CD4-positive, alpha-beta T cell treated with Interleukin-6 at 100 ng/mL for 8 hours (primary cell): ENCODE measurements around the gene DEFB132.

Source experiments
- DNase-seq: peaks from one replicate; pipeline ENCODE4 v3.0.0-alpha.2; 2020; ENCODE audit warnings: mixed read lengths, low spot score

The DEFB132 gene

DNA sequence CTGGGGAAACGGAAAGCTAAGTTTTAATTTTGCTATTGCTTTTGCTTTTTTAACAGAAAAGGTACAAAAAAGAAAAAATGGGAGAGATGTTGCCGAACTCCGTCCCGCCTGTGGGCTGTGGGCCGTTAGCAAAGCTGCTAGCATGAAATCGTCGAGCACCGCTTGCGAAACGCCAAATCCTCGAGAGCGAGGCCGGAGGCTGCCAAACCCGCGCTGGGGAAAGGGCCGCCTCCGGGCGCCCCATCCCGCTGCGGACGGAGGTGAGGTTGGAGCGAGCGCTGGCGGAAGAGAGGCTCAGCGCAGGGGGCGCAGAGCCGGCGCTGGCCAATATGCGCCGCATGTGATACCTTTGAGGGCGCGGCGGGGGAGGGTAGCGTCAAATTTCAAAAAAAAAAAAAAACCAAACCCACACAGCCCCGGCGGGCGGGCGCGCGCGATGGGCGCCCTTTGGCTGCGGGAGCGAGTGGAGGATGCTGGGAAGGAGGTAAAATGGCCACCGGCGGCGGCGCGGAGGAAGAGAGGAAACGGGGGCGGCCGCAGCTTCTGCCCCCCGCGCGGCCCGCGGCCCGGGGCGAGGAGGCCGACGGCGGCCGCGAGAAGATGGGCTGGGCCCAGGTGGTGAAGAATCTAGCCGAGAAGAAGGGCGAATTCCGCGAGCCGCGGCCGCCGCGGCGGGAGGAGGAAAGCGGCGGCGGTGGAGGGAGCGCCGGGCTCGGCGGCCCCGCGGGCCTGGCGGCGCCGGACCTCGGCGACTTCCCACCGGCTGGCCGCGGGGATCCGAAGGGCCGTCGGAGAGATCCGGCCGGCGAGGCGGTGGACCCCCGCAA is 39.8 kb downstream of the DEFB132 start, which contains the start of gene ZCCHC3:
ZCCHC3 (plus strand) TSS at position 473 of the 827 bp plus-strand sequence; CDS start at position 490, 17 bp downstream.
- DNase-seq = peak; percentile 82

DNA sequence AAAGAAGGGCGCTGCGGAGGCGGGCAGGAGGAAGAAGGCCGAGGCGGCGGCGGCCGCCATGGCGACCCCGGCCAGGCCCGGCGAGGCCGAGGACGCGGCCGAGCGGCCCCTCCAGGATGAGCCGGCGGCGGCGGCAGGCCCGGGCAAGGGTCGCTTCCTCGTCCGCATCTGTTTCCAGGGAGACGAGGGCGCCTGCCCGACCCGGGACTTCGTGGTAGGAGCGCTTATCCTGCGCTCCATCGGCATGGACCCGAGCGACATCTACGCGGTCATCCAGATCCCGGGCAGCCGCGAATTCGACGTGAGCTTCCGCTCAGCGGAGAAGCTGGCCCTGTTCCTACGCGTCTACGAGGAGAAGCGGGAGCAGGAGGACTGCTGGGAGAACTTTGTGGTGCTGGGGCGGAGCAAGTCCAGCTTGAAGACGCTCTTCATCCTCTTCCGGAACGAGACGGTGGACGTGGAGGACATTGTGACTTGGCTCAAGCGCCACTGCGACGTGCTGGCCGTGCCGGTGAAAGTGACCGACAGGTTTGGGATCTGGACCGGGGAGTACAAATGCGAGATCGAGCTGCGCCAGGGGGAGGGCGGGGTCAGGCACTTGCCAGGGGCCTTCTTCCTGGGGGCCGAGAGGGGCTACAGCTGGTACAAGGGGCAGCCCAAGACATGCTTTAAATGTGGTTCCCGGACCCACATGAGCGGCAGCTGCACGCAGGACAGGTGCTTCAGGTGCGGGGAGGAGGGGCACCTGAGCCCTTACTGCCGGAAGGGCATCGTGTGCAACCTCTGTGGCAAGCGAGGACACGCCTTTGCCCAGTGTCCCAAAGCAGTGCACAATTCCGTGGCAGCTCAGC is 40.6 kb downstream of the DEFB132 start:
- peak; percentile 49 for DNase-seq

DNA sequence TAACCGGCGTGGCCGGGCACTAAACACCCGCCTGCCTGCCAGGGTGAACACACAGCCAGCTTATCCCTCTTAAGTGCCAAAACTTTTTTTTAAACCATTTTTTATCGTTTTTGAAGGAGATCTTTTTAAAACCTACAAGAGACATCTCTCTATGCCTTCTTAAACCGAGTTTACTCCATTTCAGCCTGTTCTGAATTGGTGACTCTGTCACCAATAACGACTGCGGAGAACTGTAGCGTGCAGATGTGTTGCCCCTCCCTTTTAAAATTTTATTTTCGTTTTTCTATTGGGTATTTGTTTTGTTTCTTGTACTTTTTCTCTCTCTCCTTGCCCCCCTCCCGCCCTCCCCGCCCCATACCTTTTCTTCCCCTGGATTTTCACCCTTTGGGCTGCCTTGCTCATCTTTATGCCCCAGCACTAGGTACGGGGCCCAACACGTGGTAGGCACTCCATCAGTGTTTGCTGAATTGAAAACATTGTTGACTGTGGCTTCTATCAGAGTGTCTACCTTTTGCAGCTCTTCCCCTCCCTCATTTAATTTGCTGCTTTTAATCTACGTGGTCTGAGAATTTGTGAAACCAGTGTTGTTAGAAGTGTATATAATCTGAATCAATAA is 41.4 kb downstream of the DEFB132 start:
- DNase-seq = no peak

DNA sequence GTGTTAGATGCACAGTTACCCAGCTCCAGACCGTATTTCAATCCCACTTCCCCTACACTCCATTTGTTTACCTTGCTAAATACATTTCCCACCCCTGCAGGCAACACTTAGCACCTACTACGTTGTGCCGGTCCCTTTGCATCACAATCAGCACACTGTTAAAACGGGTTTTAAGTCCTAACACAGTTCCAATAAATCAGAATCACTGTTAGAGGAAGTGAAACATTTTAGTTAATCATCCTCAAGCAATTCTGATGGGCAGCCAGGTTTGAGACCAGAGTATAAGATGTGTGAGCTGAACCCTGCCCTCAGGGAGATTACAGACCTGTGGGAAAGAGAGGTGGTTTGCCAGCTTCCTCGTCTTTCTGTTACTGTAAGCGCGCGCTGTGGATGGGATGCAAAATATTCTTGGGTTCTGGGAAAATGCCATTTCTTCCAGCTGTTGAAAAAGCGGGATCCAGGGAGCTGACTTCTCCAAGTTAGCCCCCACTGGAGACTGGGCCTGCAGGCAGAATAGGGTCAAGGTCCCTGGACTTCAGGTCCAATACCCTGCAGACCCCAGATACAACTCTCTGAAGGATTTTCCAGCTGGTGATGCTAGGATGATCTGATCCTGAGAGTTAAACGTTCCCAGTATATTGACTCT is 42.9 kb downstream of the DEFB132 start:
- DNase-seq = no peak

DNA sequence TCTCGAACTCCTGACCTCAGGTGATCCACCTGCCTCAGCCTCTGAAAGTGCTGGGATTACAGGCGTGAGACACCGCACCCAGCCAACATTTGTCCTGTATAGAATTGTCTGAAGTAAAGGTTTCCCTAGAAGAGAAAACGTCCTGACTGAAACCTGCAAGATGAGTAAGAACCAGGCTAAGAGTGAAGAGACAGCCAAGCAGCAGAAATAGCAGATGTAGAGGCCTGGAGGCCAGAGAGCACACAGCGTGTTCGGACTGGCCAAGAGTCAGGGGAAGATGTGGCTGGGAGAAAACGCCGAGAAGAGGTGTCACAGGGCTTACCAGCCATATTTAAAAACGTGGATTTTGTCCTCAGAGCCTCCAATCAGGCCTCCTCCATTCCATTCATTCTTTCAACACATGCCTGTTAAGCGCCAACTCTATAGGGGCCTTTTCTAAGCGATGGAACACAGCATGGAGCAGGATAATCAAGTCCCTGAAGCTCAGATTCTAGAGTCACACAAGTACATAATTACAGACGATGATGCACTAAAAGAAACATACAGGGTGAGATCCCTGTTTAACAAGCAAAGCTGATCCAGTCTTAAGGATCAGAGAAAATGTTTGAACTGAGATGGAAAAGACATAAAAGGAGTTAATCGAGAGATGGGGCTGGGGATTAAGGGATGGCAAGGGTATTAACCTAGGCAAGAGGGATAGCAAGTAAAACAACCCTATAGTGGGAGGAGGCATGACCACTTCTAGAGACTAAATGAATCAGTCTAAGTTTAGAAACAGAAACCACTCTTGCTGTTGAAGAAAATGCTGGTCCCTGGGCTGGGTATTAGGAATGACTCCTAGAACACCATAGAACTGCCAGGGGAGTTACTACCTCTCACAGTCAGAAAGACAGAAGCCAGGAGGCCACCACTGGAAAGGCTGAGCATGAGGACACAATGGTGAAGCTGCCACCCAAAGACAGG is 44.6 kb downstream of the DEFB132 start:
- no peak for DNase-seq

DNA sequence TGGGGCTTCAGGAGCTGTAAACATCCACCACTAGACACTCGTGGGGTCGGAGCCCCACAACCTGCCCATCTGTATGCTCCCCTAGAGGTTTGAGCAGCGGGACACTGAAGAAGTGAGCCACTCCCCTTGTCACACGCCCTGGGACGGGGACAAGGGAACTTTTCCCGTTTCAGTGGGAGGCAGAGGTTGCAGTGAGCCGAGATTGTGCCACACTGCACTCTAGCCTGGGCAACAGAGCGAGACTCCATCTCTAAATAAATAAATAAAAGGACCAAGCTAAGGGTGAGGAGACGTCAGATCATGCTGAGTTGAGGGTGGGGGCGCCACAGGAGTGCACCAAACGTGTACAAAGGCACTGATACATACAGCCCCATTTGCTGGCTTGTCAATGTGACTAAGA is 48.2 kb downstream of the DEFB132 start:
- DNase-seq = no peak

DNA sequence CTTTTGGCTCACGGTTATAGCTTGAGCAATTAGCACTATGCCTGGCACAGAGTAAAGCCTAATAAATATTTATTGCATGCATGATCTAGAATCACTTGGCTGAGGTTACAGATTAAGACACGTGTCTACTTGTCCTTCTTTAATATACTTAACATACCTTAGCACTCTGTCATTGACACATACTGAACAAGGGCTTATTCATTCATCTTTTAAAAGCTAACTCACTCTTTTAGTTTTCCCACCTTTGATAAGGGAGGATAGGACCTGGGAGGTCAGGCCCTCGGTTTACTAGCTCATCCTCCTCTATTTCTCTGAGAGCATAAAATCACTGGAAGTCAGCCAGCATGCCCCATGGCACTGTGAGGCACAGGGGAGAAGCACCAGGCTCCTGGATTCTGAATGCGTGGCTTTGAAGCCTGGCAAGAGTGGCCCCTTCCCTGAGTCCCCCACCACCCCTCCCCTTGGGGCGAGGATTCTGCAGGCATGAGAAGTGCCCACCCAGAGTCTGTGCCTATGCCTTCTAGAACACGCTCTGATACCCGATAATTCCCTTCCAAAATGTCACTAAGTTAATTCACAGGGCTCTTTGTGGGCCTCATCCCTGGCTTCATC is 51.0 kb downstream of the DEFB132 start:
- no peak for DNase-seq

DNA sequence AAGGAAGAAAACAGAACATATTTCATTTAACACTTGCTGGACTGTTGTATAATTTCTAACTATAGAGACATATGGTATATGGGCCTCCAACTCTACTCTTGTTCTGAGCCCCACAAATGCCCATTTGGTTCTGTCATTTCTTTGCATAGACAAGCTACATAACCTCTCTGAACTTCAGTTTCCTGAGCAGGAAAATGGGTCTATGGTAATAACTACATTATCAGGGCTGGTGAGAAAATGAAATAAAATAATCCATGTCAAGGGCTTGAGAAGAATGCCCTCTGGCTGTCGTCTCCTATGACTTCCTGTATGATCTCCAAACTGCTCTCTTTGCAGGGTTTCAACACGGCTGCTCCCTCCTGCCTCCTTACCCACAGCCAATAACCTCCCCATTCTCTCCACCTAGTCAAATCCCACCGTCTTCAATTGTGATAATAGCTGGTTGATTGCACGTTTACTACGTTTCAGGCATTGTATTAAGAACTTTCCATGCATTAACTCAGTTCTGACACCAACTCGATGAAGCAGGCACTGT is 51.8 kb downstream of the DEFB132 start:
- no peak for DNase-seq

DNA sequence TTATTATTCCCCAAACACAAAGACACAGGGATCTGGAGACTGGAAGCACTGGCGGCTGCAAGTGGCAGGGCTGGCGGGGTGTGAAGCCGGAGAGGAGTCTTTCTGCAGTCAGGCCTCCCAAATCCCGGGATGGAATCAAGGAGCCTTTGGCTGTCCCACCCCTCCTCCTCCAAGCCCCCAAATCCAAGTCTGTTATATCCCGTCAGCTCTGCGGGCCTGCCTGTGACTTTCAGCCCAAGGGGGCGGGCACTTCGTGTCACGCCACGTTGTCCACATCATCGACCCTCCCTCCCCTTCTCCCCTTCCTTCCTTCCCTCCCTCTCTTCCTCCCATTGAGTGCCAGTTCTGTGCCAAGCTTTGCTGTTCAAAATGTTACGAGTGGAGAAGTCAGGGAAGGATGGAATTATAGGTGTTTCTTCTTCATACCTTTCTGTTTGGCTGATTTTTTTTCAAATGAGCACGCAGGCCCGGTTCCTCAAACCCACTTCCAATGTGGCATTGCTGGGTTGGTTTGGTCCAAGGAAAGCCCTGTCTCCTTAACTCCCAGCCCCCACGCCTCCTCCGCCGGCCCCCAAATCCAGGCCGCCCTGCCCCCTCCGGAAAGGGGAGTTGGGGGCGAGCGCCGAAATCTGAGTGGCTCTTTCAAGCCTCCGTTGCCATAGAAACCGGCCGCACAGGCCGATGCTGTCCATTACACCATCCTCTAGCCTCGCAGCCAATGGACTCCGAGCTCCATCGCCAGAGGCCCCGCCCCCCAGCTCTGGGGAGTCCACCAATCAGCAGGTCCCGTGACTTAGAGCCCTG is 52.5 kb downstream of the DEFB132 start:
- DNase-seq = peak; percentile 84

DNA sequence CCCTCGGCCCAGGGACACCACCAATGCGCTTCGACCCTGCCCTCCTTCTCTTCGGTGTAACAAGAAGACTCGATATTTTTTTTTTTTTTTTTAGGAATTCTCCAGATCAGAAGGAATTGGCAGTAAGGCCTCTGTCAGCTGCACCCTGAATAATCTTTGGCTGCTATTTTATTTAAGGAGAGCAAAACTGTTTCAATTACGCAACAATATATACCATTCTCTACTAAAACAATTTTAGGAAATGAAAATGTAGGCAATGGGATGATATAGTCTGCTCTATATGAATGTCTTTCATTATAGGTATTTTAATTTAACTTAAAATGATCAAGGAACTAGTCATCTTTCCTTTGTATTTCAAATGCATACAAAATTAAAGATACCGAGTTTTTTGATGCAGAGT is 53.1 kb downstream of the DEFB132 start:
- DNase-seq = no peak
